NCI-H2107 treated with DMSO at 0.1 percent for 48 hours (cell line): ENCODE results near the gene SCNN1A.
A peak's percentile ranks its signal among the peaks of the same experiment; 100 is the strongest.

ENCODE experiments used
- DNase-seq: peaks from one replicate; lab custom pipeline; 2025; ENCODE audit not compliant: unreplicated experiment; lab: John Stamatoyannopoulos, UW

SCNN1A gene

DNA sequence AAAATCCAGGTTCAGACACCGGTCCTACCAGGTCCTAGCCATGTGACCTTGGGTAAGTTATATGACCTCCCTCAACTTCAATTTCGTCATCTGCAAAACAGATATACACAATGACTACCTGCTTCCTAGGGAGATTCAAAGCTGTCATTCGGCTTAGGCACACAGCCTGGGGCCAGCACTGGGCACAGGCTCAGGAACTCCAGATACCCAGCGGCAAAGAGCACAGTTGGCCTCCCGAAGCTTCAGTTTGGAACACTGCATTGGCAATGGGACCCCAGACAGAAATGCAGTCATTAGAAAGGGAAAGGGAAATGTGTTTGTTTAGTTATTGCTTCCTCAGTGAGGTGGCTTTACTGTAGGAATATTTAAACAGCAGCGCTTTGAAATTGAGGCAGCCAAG is 53.5 kb downstream of the SCNN1A start:
- DNase-seq: no peak

DNA sequence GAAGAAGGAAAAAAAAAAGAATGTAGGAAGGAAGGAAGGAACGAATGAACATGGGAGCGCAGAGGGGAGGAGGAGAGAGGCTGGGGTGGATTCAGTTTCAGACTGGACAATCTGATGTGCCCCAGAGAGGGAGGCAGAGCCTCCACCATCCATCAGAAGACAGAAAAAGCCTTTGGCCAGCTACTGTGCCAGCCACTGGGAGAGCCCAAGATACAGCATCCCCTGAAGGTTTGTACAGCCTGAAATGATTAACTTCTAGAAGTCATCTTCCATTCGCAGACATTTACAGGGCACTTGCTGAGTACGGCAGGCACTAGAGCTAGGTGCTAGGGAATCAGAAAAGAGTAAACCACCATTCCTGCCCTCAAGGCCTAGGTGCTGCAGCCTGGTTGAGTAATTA is 55.9 kb downstream of the SCNN1A start:
- DNase-seq: no peak

DNA sequence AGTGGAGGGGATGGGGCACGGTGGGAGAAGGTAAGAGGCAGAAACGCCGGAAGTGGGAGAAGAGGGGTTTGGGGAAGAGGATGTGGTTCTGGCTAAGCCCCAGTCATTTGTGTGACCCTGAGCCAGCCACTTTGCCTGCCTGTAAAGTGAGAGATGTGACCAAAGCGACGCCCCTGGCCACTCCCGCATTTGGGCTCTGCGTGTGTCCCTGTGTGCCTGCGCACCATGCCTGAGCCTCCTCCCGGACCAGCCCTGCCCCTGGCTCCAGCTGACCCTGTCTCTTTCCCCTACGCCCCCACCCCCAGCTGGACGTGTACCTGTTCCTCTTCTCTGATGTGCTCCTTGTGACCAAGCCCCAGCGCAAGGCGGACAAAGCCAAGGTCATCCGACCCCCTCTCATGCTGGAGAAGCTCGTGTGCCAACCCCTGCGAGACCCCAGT is 56.9 kb downstream of the SCNN1A start:
- no peak for DNase-seq

DNA sequence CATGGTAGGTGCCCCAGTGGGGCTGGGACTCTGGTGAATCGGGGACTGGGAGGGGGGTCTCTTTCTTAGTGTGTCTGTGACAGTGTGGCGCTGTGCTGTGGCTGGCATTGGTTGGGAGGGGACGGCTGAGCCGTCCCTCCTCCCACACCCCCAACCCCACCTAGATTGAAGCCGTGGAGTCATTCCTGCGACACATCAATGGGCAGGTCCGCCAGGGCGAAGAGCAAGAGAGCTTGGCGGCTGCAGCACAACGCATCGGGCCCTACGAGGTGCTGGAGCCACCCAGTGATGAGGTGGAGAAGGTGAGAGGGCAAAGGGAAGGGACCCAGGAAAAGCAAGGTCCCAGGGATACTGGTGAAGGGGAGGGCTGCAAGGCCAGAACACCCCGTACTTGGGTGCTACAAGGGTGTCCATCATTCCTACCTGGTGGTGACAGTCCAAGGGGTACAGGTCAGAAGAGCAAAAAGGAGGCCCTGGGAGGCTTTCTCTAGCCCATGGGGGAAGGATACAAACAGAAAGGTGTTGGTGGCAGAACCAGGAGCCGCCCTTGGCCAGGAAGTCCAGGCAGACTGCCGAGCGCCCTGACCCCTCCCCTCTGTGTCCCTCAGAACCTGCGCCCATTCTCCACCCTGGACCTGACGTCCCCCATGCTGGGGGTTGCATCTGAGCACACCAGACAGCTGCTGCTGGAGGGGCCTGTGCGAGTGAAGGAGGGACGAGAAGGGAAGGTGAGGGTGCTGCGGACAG is 57.5 kb downstream of the SCNN1A start:
- DNase-seq: no peak

- no peak for DNase-seq
These were observed 58.3 kb downstream of the SCNN1A start for GRCh38 chr12:6316921-6317692.

GRCh38 chr12:6315704-6316597 is 59.4 kb downstream of the SCNN1A start:
- DNase-seq: no peak

DNA sequence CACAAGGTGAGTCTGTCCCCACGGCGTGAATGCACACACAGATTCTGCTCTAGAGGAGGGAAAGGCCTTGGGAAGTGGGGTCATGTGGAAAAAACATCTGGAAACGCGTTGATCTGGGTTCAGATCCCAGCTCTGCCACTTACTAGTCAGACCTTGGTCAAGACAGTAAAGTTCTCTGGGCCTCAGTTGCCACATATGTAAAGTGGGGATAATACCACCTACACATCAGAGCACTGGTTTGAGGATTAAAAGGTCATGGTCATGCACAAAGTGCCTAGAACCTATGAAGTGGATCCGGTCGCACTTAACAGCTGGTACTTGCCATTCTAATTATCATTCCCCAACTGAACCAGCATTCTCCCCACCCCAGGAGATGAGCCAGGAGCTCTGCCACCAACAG is 60.2 kb downstream of the SCNN1A start:
- no peak for DNase-seq

DNA sequence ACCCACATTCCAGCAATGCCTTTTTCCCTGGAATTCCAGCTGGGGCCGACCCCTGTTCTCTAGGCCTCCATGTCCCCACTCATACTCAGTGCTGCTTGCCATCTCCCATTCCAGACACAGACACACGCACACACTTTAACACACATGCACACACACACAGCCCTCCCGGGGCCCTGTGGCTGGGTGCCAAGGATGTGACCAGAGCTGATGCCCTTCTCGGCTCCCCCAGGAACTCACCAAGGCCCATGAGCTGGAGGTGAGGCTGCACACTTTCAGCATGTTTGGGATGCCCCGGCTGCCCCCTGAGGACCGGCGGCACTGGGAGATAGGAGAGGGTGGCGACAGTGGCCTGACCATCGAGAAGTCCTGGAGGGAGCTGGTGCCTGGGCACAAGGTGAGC is 60.6 kb downstream of the SCNN1A start:
- no peak for DNase-seq

GRCh38 chr12:6313326-6313940 is 61.9 kb downstream of the SCNN1A start:
- no peak for DNase-seq

DNA sequence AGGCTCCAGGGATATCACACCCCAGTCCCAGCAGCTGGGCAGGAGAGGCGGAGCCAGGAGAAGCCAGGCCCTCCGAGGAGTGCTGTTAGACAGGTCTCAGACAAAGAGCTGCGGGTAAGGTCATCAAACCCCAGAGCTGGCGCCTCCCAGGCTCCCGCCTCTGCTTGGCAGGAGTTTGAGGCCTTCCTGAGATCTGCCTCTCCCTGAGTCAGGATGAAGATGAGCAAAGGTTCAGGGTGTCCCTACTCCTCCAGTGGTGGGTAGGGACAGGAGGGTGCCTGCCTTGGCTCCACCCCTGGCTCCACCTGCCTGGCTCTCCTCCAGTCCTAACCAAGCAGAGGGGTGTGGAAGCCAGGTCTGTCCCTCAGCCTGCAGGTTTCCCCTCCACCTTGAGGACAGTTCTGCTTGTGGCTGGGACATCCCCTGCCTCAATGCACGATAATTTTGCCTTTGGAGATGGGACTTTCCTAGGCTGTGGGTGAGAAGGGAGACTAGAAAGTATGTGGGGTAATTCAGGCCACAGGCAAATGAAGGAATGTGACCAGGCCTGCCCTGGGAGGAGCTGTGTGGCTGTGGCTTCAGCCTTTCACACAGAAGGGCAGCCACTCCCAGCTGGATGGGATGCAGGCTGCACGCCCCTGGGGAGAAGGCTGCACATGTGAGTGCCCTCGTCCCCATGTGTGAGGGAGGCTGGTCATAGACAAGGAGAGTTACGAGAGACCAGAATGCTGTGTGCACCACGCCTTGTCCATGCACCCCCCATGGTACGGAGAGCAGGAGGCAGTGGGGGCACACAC is 62.6 kb downstream of the SCNN1A start:
- DNase-seq: peak; percentile 60

DNA sequence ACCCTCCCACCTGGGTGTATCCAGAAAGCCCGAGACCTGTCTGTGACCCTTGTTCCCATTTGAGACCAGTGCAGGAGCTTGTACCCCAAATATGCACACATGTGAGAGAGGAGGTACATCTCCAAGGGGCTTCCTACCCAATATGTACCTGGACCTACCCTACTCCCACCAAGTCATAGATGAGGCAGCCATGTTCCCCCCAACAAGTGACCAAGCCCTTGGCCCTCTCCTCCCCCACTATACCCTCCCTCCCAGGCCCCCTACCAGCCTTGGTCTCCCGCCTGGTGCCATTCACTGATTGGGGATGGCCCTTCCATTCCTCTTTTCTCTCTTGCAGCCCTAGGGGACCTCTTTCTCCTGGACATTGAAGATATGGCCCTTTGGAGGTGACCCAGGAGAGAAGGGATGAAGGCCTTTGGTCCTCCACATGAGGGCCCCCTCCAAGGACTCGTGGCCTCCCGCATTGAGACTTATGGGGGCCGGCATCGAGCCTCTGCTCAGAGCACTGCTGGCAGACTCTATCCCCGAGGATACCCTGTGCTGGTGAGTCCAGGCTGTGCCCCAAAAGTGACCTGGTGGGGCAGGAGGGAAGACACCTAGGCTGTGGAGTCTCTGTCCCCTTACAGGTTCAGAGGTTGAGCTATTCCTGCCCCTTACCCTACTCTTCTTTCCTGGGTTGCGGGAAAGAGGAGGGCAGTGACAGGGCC is 63.4 kb downstream of the SCNN1A start:
- no peak for DNase-seq

GRCh38 chr12:6310771-6311610 is 64.4 kb downstream of the SCNN1A start:
- no peak for DNase-seq

DNA sequence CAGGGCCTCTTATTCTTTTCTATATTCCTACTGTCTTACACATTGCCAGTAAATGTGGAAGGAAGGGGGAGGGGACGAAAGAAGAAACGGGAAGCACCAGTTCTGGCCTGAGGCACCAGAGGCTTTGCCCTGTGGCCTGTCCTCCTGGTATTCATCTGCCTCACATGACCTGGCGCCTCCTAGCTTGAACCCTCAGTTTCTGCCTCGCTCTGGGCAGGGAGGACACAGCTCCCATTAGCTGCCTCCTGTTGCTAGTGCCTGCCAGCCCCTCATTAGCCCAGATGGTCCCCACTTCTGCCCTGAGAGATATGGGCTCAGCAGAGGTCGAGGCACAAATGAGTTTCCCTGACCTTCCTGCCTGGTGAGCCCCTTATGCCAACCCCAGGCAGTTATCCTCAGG is 67.8 kb downstream of the SCNN1A start:
- no peak for DNase-seq

DNA sequence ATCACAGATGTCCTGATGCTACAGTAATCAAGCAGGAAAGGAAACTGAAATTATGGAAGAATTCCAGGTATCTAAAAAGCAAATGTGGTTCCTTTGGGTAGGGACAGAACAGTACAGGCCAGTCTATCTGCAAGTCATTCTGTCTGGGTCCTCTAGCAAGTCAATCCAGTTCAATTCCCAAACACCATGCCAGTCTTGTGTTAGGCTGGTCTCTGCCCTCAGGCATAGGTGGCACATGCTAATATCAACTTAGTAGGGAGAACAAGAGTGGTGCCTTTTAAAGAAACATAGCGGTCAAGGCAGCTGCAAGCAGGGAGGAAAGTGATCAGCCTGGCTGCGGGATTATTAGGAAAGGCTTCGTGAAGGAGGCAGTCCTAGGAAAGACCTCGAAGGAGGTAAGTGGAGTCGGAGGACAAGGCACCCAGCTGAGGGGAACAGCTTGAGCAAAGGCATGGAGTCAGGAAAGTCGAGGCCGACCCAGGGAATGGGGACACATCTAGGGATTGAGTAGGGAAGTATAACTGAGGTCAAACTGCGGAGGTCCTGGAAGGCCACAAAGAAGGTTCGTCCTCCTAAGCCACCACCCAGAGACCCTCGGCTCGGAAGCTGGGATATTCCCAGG is 68.7 kb downstream of the SCNN1A start:
- DNase-seq: no peak

GRCh38 chr12:6306151-6306550 is 69.2 kb downstream of the SCNN1A start:
- no peak for DNase-seq

- DNase-seq: no peak
These were observed 72.3 kb downstream of the SCNN1A start for GRCh38 chr12:6303071-6303470.

DNA sequence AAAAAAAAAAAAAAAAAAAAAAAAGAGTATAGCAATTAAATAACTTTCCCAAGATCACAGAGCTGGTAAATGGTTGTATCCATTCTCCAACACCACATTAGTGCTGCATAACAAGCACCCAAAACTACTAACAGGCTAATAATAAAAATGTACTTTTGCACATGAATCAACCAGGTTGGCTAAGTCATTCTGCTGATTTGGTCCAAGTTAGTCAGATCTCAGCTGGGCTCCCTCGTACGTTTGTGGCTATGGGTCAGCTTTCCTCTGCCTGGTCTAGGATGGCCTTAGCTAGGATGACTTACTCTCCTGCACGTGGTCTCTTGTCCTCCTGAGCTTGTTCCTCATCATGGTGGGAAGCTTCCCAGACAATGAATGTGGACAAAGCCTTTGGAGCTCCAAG is 72.7 kb downstream of the SCNN1A start:
- no peak for DNase-seq

GRCh38 chr12:6301721-6302120 is 73.6 kb downstream of the SCNN1A start:
- DNase-seq: no peak
